ENCODE measurements around the gene ZNF592. TPM values are rescaled to one million over a fixed set of nuclear protein-coding genes. Genes with fewer than 3 reads are reported as not detected.
"Not testable (repeated sequence)": the region's sequence is repeated elsewhere in the genome, so short reads cannot be mapped to it uniquely, and the experiment has no call there.

Gene ZNF592
- total RNA-seq (2014; rRNA removed; shearing (Covaris generic)) = 5.6 and 6.9 TPM in 2 replicates

GRCh38 chr15:84748274-84749110 lies at the start of gene ZNF592:
Gene ZNF592 (plus strand): TSS chr15:84748592. CDS start chr15:84782676, 34,084 bp downstream.
- peak; percentile 23 for DNase-seq (ENCODE audit: low spot score)

GRCh38 chr15:84699538-84700191 lies 48.7 kb upstream of the ZNF592 start:
- DNase-seq (ENCODE audit: low spot score) = no peak

- DNase-seq (ENCODE audit: low spot score) = peak; percentile 2
These were observed 45.4 kb upstream of the ZNF592 start for GRCh38 chr15:84702961-84703482.

GRCh38 chr15:84703808-84704207 lies 44.6 kb upstream of the ZNF592 start:
- no peak for DNase-seq (ENCODE audit: low spot score)

- no peak for DNase-seq (ENCODE audit: low spot score)
These were observed 34.0 kb upstream of the ZNF592 start for GRCh38 chr15:84714372-84714771.

GRCh38 chr15:84714821-84715220 lies 33.6 kb upstream of the ZNF592 start:
- DNase-seq (ENCODE audit: low spot score) = no peak

- peak; percentile 27 for DNase-seq (ENCODE audit: low spot score)
These were observed 32.9 kb upstream of the ZNF592 start for GRCh38 chr15:84715441-84716035.

GRCh38 chr15:84716036-84716732 lies 32.2 kb upstream of the ZNF592 start, which contains the start of gene SEC11A:
Gene SEC11A (minus strand): TSS chr15:84716139. CDS start chr15:84716075, 64 bp downstream.
- peak; percentile 91 for DNase-seq (ENCODE audit: low spot score)

GRCh38 chr15:84721371-84721770 lies 27.0 kb upstream of the ZNF592 start:
- no peak for DNase-seq (ENCODE audit: low spot score)

- no peak for DNase-seq (ENCODE audit: low spot score)
These were observed 25.8 kb upstream of the ZNF592 start for GRCh38 chr15:84722628-84723027.

GRCh38 chr15:84725001-84725491 lies 23.3 kb upstream of the ZNF592 start:
- peak; percentile 68 for DNase-seq (ENCODE audit: low spot score)

GRCh38 chr15:84727429-84727828 lies 21.0 kb upstream of the ZNF592 start:
- no peak for DNase-seq (ENCODE audit: low spot score)

GRCh38 chr15:84731774-84732173 lies 16.6 kb upstream of the ZNF592 start:
- no peak for DNase-seq (ENCODE audit: low spot score)

- peak; percentile 83 for DNase-seq (ENCODE audit: low spot score)
These were observed 13.5 kb upstream of the ZNF592 start for GRCh38 chr15:84734794-84735479.

- not testable (repeated sequence) for DNase-seq (ENCODE audit: low spot score)
These were observed 12.8 kb upstream of the ZNF592 start for GRCh38 chr15:84735480-84736061.

- no peak for DNase-seq (ENCODE audit: low spot score)
These were observed 12.0 kb upstream of the ZNF592 start for GRCh38 chr15:84736375-84736774.

- DNase-seq (ENCODE audit: low spot score) = no peak
These were observed 11.4 kb upstream of the ZNF592 start for GRCh38 chr15:84737005-84737404.

- DNase-seq (ENCODE audit: low spot score) = no peak
These were observed 7.7 kb upstream of the ZNF592 start for GRCh38 chr15:84740691-84741090.

GRCh38 chr15:84741121-84741520 lies 7.3 kb upstream of the ZNF592 start:
- no peak for DNase-seq (ENCODE audit: low spot score)
